ENCODE measurements around the gene RGS14.
A peak's percentile ranks its signal among the peaks of the same experiment; 100 is the strongest.
"Not testable (repeated sequence)": the region's sequence is repeated elsewhere in the genome, so short reads cannot be mapped to it uniquely, and the experiment has no call there.

RGS14 gene

DNA sequence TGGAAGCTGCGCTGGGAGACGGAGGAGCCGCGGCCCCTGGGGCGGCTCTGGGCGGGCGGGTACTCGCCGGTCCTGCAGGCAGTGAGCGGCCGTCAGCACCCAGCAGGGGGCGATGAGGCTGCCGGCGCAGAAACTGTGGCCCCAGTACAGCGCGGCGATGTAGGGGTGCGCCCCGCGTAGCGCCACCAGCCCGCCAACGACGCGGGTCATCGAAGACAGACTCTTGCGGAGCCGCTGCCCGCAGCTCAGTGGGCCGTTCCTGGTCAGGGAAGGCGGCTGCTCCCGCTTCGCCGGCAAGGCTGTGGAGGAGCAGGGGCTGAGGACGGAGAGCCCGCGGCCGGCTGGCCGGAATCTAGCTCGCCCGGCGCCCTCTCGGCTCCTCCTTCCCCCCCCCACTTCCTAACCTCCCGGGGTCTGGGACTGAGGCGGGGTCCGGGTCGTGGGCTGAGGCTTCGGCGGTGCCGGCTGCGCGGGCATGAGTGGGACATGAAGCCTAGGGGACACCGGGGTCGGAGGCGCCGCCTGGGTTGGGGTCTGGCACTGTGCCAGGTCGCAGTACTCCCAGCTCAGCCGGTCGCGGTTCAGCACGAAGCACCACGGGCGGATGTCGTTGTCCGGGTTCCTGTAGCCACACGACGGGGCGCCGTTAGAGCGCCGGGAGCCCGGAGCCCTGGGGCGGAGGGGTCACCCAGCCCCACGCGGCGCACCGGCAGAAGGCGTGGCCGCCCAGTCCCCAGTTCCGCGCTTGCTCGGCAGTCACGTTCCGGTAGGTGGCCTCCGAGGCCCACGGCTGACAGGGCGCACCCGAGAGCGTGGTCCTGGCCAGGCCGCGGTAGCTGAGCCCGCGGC is 46.3 kb downstream of the RGS14 start:
- peak; percentile 90 for DNase-seq

DNA sequence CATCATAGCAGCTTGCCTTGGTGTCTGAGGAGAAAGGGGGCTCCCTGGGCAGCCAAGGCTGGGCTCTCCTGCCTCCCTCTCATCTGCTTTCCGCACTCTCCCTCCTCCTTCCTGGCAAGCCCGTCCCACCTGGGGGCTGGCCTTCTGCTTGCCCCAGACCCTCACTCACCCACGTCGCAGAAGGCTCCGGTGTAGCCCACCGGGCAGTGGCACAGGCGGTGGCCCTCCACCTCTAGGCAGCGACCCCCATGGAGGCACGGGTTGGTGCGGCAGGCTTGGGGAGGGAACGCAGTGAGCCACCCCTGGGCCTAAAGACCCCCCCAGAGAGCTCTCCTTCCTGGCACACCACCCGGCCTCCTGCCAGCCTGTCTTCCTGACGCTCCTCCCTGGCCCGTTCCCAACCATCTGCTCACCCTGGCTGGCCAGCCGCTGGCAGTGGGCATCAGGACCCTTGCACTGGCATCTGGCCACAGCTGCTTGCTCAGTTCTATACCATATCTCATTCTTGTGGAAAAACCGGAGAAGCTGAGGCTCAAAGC is 47.0 kb downstream of the RGS14 start:
- no peak for DNase-seq

DNA sequence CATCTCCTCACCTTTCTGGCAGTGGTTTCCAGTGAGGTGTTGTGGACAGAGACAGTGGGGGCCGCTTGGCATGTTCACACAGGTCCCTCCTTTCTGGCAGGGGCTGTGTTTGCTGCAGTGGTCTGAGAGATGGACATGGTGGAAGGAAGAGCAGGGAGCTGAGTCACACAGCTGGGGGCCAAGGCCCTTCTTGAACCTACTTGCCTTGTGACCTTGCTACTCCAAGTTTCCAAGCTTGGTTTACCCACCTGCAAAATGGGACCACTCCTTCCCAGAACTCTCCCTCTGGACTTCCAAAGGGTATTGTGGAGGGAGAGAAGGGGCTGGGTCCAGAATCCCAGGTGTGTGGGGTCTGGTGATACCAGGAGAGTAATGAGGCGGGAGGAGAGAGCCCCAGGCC is 47.6 kb downstream of the RGS14 start:
- DNase-seq = no peak

DNA sequence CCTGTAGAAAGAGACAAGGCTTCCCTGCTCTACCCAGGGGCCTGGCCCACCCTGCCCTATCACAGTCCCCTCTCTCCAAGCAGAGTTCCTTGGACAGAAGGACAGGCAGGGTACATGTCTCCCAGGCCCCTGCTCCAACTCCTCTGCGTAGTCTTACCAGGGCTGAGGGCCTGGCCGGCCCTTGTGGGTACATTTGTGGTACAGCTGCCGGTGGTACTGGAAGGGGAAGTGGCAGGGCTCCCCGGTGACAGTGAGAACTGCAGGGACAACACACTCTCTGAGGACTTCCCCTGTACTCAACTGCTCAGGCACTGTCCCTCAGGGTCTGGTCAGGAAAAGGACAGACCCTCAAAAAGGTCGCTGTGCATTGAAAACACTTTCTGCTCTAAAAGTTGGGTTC is 48.1 kb downstream of the RGS14 start:
- DNase-seq = no peak

DNA sequence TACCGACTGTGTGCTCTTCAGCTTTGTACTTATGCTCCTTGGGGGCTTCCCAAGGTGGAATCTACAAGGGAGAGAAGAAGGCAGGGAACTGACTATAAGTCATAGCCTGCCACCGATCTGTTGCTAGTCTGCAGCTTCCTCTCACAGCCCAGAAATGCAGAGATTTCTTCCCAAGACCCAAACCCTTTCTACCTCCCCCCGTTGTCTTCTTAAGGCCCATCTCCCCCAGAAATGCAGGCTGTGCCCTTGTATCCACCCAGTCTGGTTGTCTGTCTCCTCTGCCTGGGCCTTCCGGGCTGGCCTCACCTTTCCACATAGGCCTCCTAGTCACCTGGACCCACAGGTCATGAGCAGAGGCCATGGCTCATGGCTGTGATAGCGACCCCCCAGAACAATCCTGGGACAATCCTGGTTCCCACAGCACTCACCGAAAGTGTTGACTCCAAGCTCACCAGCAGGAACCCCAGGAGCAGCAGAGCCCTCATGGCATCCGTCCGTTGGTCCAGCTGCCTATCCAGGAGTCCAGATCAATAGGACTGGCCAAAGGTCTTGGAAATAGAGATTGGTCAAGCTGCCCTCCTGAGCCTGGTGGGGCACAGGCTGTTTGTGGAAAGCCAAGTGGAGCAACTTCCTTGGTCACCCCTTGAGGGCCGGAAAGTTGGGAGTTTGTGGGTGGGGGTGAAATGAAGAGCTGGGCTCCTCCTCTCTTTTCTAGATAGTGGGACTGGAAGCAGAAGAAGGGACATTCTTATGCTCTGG is 51.5 kb downstream of the RGS14 start, which contains the start of gene F12:
Gene F12, minus strand, starts transcription at position 522 of the 759 bp plus-strand sequence. Its CDS starts 37 bp downstream, at position 485.
- no peak for DNase-seq

DNA sequence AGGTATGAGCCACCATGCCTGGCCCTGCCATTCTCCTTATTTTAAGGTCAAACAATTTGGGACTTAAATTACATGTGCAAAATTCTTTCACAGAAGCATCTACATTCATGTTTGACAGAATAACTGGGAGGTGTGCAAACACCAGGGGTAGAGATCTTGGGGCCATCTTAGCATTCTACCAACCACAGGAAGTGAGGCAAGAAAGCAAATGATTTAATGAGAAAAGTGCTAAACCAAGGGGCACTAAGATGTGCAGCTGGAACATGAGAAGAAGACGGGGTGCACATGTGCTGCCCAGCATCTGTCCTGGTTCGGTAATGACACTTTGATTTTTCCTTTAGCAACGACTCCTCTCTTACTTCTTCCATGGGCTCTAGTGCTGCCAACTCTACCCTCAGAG is 52.9 kb downstream of the RGS14 start:
- no peak for DNase-seq

DNA sequence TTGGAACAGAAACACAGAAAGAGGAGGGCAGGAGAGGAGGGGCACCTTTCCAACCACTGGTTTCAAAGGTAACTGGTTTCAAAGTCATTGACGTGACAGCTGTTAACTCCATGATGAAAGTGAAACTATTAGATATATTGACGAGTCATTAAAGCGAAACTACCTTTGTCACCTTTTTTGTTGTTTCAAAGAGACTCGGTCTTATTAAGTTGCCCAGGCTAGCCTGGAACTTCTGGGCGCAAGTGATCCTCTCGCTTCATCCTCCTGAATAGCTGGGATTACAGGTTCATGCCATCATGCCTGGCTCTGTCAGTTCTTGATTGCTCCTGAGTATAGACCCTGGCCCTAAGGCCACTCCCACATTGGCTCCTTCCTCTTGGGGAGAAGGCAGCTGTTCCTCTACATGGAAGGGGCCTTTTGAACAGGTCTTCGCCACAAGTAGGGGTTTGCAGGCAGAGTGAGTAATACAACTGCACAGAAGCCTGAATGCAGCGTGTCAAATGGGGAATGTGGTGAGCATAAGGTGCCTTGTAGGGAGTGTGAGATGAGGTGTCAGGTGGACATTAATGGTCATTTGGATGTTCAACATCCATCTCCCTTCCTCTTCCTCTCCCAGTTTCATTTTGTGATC is 55.0 kb downstream of the RGS14 start:
- DNase-seq = no peak

DNA sequence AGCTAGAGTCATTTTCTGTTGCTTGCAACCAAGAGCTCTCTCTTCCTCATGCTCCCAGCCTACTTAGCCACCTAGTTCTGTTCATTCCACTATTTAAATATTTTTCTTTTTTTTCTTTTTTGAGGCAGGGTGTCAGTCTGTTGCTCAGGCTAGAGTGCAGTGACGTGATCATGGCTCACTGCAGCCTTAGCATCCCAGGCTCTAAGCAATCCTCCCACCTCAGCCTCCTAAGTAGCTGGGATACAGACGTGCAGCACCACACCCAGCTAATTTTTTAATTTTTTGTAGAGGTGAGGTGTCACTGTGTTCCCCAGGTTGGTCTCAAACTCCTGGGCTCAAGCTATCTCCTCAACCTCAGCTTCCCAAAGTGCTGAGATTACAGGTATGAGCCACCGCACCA is 56.8 kb downstream of the RGS14 start:
- no peak for DNase-seq

DNA sequence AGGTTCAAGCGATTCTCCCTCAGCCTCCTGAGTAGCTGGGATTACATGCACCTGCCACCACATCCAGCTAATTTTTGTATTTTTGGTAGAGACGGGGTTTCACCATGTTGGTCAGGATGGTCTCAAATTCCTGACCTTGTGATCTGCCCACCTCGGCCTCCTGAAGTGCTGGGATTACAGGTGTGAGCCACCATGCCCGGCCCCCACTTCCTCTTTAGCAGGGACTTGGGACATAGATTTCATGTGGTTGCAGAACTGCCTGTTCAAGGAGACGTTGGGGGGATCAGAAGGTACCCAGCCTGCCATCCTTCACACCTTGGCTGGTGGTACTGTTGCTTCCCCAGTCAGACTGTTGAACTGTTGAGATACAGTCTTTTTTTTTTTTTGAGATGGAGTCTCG is 59.4 kb downstream of the RGS14 start:
- DNase-seq = not testable (repeated sequence)

DNA sequence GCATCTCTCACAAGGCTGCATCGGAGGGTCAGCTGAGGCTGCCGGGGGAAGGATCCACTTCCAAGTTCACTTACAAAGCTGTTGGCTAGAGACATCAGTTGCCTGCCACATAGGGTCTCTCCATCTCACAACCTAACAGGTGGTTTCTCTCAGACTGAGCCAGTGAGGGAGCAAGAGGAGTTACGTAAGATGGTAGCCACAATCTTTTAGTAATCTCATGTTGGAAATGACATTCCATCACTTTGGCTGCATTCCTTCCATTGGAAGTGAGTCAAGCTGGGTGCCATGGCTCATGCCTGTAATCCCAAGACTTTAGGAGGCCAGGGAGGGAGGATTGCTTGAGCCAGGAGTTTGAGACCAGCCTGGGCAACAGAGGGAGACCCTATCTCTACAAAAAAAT is 61.3 kb downstream of the RGS14 start:
- no peak for DNase-seq

DNA sequence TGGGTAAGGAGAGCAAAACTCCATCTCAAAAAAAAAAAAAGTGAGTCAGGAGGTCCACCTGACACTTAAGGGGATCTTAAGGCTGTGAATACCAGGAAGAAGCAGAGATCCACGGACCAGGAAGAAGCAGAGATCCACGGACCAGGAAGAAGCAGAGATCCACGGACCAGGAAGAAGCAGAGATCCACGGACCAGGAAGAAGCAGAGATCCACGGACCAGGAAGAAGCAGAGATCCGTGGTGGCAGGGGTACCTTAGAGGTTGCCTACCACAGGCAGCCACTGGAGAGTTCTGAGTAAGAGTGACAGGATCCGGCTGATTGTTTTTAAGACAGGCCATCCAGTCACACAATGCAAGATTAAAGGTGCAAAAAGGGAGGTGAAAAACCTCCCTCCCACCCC is 62.7 kb downstream of the RGS14 start:
- DNase-seq = not testable (repeated sequence)

DNA sequence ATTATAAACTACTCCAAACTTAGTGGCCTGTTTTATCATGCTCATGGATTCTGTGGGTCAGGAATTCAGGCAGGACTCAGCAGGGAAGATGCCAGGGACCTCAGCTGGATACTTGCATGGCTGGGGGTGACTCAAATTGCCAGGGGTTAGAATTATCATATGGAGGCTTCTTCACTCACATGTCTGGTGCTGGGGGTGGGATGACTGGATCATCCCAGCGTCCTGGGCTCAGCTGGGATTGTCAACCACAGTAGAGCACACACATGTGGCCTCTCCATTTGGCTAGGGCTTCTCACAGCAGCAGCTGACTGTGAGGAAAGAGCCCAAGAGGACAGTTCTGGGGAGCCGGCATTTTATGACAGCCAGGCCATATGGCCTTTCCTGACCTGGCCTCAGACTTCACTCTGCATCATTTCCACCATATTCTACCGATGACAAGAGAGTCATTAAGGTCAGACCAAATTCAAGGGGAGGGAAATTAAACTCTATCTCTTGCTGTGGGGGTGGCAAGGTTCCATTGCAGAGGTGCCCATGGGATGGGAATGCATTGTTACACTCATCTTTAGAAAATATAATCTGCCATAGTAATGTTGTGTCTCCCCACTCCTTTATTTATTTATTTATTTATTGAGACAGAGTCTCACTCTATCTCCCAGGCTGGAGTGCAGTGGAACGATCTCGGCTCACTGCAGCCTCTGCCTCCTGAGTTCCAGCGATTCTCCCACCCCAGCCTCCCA is 63.5 kb downstream of the RGS14 start:
- DNase-seq = no peak
